Neural progenitor cell (in vitro differentiated cells): Measurements from ENCODE around the gene KCNAB1. TPM values are rescaled to one million over a fixed set of nuclear protein-coding genes. Genes with fewer than 3 reads are reported as not detected.

Experiments
- DNase-seq: peaks from one replicate; pipeline ENCODE4 v3.0.0-alpha.2; 2016; ENCODE audit warnings: low spot score
- H2AFZ ChIP-seq: fragments of 200-600 bp; sonication (generic); replicated peaks from 2 replicates; pipeline ENCODE4 v1.6.1; 2016; ENCODE audit warnings: antibody characterized with exemption
- H3F3A ChIP-seq: fragments of 200-600 bp; sonication (generic); 2 replicates; pipeline ENCODE4 v1.6.1; 2016; ENCODE audit warnings: antibody characterized with exemption, low read depth
- H3K27ac ChIP-seq: fragments of 200-600 bp; sonication (generic); 2 replicates; pipeline ENCODE4 v1.5.1; 2016; ENCODE audit warnings: mild to moderate bottlenecking
- H3K27me3 ChIP-seq: fragments of 200-600 bp; sonication (generic); 2 replicates; pipeline ENCODE4 v1.6.1; 2016; ENCODE audit warnings: mild to moderate bottlenecking, moderate library complexity
- H3K36me3 ChIP-seq: fragments of 200-600 bp; sonication (generic); 2 replicates; pipeline ENCODE4 v1.5.1; 2016
- H3K4me1 ChIP-seq: fragments of 200-600 bp; sonication (generic); 2 replicates; pipeline ENCODE4 v1.6.1; 2016; ENCODE audit warnings: mixed run types
- H3K4me2 ChIP-seq: fragments of 200-600 bp; sonication (generic); 2 replicates; pipeline ENCODE4 v1.6.1; 2016
- H3K4me3 ChIP-seq: fragments of 200-600 bp; sonication (generic); 2 replicates; pipeline ENCODE4 v1.5.1; 2016
- H3K79me2 ChIP-seq: fragments of 200-600 bp; sonication (generic); 2 replicates; pipeline ENCODE4 v1.6.1; 2016; ENCODE audit warnings: low read depth
- H3K9ac ChIP-seq: fragments of 200-600 bp; sonication (generic); 2 replicates; pipeline ENCODE4 v1.6.1; 2016
- H3K9me3 ChIP-seq: fragments of 200-600 bp; sonication (generic); 2 replicates; pipeline ENCODE4 v1.5.1; 2016; ENCODE audit warnings: low read depth
- H4K20me1 ChIP-seq: fragments of 200-600 bp; sonication (generic); 2 replicates; pipeline ENCODE4 v1.6.1; 2016; ENCODE audit warnings: low read depth
- H3K27ac Mint-ChIP-seq: 3 replicates; pipeline ENCODE4 v1.8.0; 2021; ENCODE audit warnings: mixed read lengths
- H3K27me3 Mint-ChIP-seq: 2 replicates; pipeline ENCODE4 v1.8.0; 2022; ENCODE audit warnings: low read depth, mild to moderate bottlenecking, inconsistent platforms, moderate library complexity, mixed read lengths; ENCODE audit not compliant: insufficient read depth
- H3K36me3 Mint-ChIP-seq: 3 replicates; pipeline ENCODE4 v1.8.0; 2021; ENCODE audit warnings: mixed read lengths
- H3K4me1 Mint-ChIP-seq: 3 replicates; pipeline ENCODE4 v1.8.0; 2021; ENCODE audit warnings: mixed read lengths
- H3K4me3 Mint-ChIP-seq: 3 replicates; pipeline ENCODE4 v1.8.0; 2021; ENCODE audit warnings: mild to moderate bottlenecking, moderate library complexity, mixed read lengths
- H3K9me3 Mint-ChIP-seq: 3 replicates; pipeline ENCODE4 v1.8.0; 2020; ENCODE audit warnings: mixed read lengths
- CTCF ChIP-seq: fragments of 200-600 bp; sonication (generic); IDR thresholded peaks from 2 replicates; pipeline ENCODE4 v1.5.1; 2017; ENCODE audit warnings: antibody characterized with exemption, mild to moderate bottlenecking
- EZH2 ChIP-seq: fragments of 200-600 bp; sonication (generic); IDR thresholded peaks from 2 replicates; pipeline ENCODE4 v1.6.1; 2017; ENCODE audit warnings: antibody characterized with exemption, mild to moderate bottlenecking, moderate library complexity
- EZH2phosphoT487 ChIP-seq: fragments of 200-600 bp; sonication (generic); IDR thresholded peaks from 2 replicates; pipeline ENCODE4 v1.6.1; 2017; ENCODE audit warnings: antibody characterized with exemption
- total RNA-seq: library from RNA; depleted of rRNA; stranded (reverse); fragments of >200 nt; gene quantifications from 2 replicates; pipeline ENCODE4 v1.2.3, GENCODE V29; 2015; ENCODE audit warnings: low replicate concordance

The KCNAB1 gene
- total RNA-seq, 1 donor from 2014 or later, result 0.24 TPM

- no peaks in the 10 kb centered on the region for H3F3A ChIP-seq
- peaks cover 2% of the 10 kb centered on the region for H3K27me3 Mint-ChIP-seq
- no peak overlapping the region for H3K4me2 ChIP-seq
- H3K9ac ChIP-seq, result no peak overlapping the region
- H3K27ac Mint-ChIP-seq, result no peak overlapping the region
- no peak overlapping the region for H3K4me3 Mint-ChIP-seq
- H3K9me3 Mint-ChIP-seq, result no peaks in the 10 kb centered on the region
- H3K4me3 ChIP-seq, result no peak overlapping the region
- no peak overlapping the region for H3K27ac ChIP-seq
- no peaks in the 10 kb centered on the region for H3K4me1 Mint-ChIP-seq
- no peaks in the 10 kb centered on the region for H4K20me1 ChIP-seq
- no peak for DNase-seq
- H3K27me3 ChIP-seq, result no peaks in the 10 kb centered on the region
- peaks cover 16% of the 10 kb centered on the region for H3K4me1 ChIP-seq
- no peak for TF ChIP-seq CTCF
- no peak for TF ChIP-seq EZH2
- no peak for TF ChIP-seq EZH2phosphoT487
- no peaks in the 10 kb centered on the region for H3K79me2 ChIP-seq
- no peaks in the 10 kb centered on the region for H3K36me3 Mint-ChIP-seq
- H2AFZ ChIP-seq, result no peak overlapping the region
- no peaks in the 10 kb centered on the region for H3K36me3 ChIP-seq
- no peaks in the 10 kb centered on the region for H3K9me3 ChIP-seq
Measured at GRCh38 chr3:156360083-156360482, 239.7 kb downstream of the KCNAB1 start.

- no peaks in the 10 kb centered on the region for H3K4me1 Mint-ChIP-seq
- peak overlapping the region; percentile 72 for H2AFZ ChIP-seq
- no peaks in the 10 kb centered on the region for H4K20me1 ChIP-seq
- no peaks in the 10 kb centered on the region for H3K36me3 Mint-ChIP-seq
- no peaks in the 10 kb centered on the region for H3F3A ChIP-seq
- H3K9me3 ChIP-seq, result no peaks in the 10 kb centered on the region
- no peak overlapping the region for H3K4me3 Mint-ChIP-seq
- H3K27ac Mint-ChIP-seq, result peak overlapping the region; percentile 34
- no peak overlapping the region for H3K27ac ChIP-seq
- H3K4me1 ChIP-seq, result peaks cover 22% of the 10 kb centered on the region
- H3K36me3 ChIP-seq, result no peaks in the 10 kb centered on the region
- H3K27me3 Mint-ChIP-seq, result peaks cover 2% of the 10 kb centered on the region
- no peaks in the 10 kb centered on the region for H3K79me2 ChIP-seq
- no peaks in the 10 kb centered on the region for H3K9me3 Mint-ChIP-seq
- TF ChIP-seq EZH2phosphoT487 (no peak), EZH2 (no peak), CTCF (no peak)
- DNase-seq, result no peak
- no peaks in the 10 kb centered on the region for H3K27me3 ChIP-seq
- H3K9ac ChIP-seq, result no peak overlapping the region
- H3K4me3 ChIP-seq, result no peak overlapping the region
- no peak overlapping the region for H3K4me2 ChIP-seq
Measured at GRCh38 chr3:156360963-156361362, 240.6 kb downstream of the KCNAB1 start.

- Mint-ChIP-seq H3K36me3 (no peaks in the 10 kb centered on the region), H3K27ac (no peak overlapping the region), H3K9me3 (no peaks in the 10 kb centered on the region), H3K4me1 (peaks cover 4% of the 10 kb centered on the region), H3K4me3 (no peak overlapping the region), H3K27me3 (no peaks in the 10 kb centered on the region)
- no peaks in the 10 kb centered on the region for H3K9me3 ChIP-seq
- TF ChIP-seq CTCF, result no peak
- no peak for TF ChIP-seq EZH2phosphoT487
- no peak for TF ChIP-seq EZH2
- no peak overlapping the region for H3K4me2 ChIP-seq
- no peaks in the 10 kb centered on the region for H3K79me2 ChIP-seq
- peaks cover 48% of the 10 kb centered on the region for H3K4me1 ChIP-seq
- no peak for DNase-seq
- no peak overlapping the region for H3K4me3 ChIP-seq
- no peak overlapping the region for H3K9ac ChIP-seq
- no peak overlapping the region for H3K27ac ChIP-seq
- H3K27me3 ChIP-seq, result no peaks in the 10 kb centered on the region
- no peak overlapping the region for H2AFZ ChIP-seq
- no peaks in the 10 kb centered on the region for H4K20me1 ChIP-seq
- no peaks in the 10 kb centered on the region for H3K36me3 ChIP-seq
- H3F3A ChIP-seq, result no peaks in the 10 kb centered on the region
Measured at GRCh38 chr3:156366559-156366958, 246.2 kb downstream of the KCNAB1 start.

GRCh38 chr3:156368189-156368588, 247.8 kb downstream of the KCNAB1 start:
- no peaks in the 10 kb centered on the region for H3K36me3 Mint-ChIP-seq
- Histone ChIP-seq H3K4me3 (no peak overlapping the region), H3F3A (peaks cover 7% of the 10 kb centered on the region), H2AFZ (peak overlapping the region; percentile 56), H3K27me3 (no peaks in the 10 kb centered on the region), H3K9ac (no peak overlapping the region), H3K4me1 (peaks cover 53% of the 10 kb centered on the region), H4K20me1 (no peaks in the 10 kb centered on the region), H3K36me3 (no peaks in the 10 kb centered on the region), H3K4me2 (no peak overlapping the region), H3K27ac (no peak overlapping the region), H3K79me2 (no peaks in the 10 kb centered on the region), H3K9me3 (no peaks in the 10 kb centered on the region)
- no peak overlapping the region for H3K27ac Mint-ChIP-seq
- no peak for TF ChIP-seq EZH2phosphoT487
- TF ChIP-seq EZH2, result no peak
- TF ChIP-seq CTCF, result no peak
- H3K27me3 Mint-ChIP-seq, result no peaks in the 10 kb centered on the region
- DNase-seq, result no peak
- no peak overlapping the region for H3K4me3 Mint-ChIP-seq
- no peaks in the 10 kb centered on the region for H3K9me3 Mint-ChIP-seq
- peaks cover 11% of the 10 kb centered on the region for H3K4me1 Mint-ChIP-seq
